DOHH2 (cell line): ENCODE measurements around the gene MDFIC.

Source experiments
- CTCF ChIP-seq: fragments of 200-600 bp; sonication (generic); IDR thresholded peaks from one replicate; pipeline ENCODE4 v1.5.1; 2014; ENCODE audit warnings: antibody characterized with exemption, mild to moderate bottlenecking, low read depth, low read length; ENCODE audit not compliant: poor library complexity, severe bottlenecking
- EZH2phosphoT487 ChIP-seq: fragments of 200-600 bp; sonication (generic); IDR thresholded peaks from 2 replicates; pipeline ENCODE4 v1.6.1; 2017; ENCODE audit warnings: borderline replicate concordance, mild to moderate bottlenecking, antibody characterized with exemption, low read length, moderate library complexity, mixed read lengths

GRCh38 chr7:115066634-115067033, 144.7 kb downstream of the MDFIC start:
- TF ChIP-seq CTCF (no peak), EZH2phosphoT487 (no peak)
